CD1c-positive myeloid dendritic cell (primary cell): ENCODE data around the gene LCK.

Experiments used
- DNase-seq: peaks from one replicate; pipeline ENCODE4 v3.0.0-alpha.2; 2016; ENCODE audit errors: extremely low spot score

LCK gene

GRCh38 chr1:32321712-32322291 lies 70.7 kb downstream of the LCK start:
- no peak for DNase-seq

- DNase-seq, result no peak
These were observed 76.1 kb downstream of the LCK start for GRCh38 chr1:32327204-32327603.

- DNase-seq, result no peak
These were observed 78.9 kb downstream of the LCK start for GRCh38 chr1:32329931-32330466.

- DNase-seq, result no peak
These were observed 79.6 kb downstream of the LCK start for GRCh38 chr1:32330558-32331151.

GRCh38 chr1:32331549-32331948 lies 80.5 kb downstream of the LCK start:
- DNase-seq, result no peak

GRCh38 chr1:32332290-32333079 lies 81.4 kb downstream of the LCK start:
- no peak for DNase-seq

GRCh38 chr1:32333251-32333963 lies 82.3 kb downstream of the LCK start:
- DNase-seq, result no peak

GRCh38 chr1:32334274-32334861 lies 83.3 kb downstream of the LCK start:
- DNase-seq, result no peak

- DNase-seq, result peak; percentile 74
These were observed 83.9 kb downstream of the LCK start for GRCh38 chr1:32334864-32335534.

GRCh38 chr1:32335535-32335789 lies 84.4 kb downstream of the LCK start:
- DNase-seq, result no peak
